Eye (tissue), 1 donor: ENCODE measurements around the gene ACE.
A peak's percentile ranks its signal among the peaks of the same experiment; 100 is the strongest.

Source experiments
- DNase-seq: peaks from one replicate; pipeline ENCODE4 v3.0.0-alpha.2; 2015

The ACE gene

DNA sequence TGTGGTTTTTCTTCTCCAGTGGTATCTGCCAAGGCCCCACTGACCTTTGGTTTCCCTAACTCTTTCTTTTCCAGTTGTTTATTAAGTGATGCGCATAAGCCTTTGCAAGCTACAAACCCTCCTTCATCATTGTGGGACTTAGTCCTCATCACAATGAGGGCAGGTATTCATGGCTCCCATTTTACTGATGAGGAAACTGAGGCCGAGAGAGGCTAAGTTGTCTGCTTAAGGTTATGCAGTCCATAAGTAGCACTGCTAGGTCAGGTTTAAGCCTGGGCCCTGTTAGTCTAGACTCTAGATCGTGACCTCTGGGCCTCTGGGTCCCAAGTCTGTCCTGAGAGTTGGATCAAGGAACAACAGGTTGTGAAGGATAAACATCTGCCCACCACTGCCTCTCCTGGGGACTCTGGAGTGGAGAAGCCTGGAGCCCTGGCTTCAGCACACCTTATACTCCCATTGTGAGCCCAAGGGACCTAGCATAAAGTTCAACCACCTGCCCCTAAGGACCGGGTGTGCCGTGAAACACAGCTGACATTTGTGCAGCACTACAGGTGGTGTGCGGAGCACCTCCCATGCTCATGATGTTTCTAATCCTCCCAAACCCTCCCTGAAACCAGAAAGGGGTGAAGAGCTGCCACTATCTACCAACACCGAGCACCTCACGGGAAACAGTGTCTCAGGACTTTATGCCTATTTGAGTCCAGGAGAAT, 41.1 kb downstream of the ACE start:
- no peak for DNase-seq

DNA sequence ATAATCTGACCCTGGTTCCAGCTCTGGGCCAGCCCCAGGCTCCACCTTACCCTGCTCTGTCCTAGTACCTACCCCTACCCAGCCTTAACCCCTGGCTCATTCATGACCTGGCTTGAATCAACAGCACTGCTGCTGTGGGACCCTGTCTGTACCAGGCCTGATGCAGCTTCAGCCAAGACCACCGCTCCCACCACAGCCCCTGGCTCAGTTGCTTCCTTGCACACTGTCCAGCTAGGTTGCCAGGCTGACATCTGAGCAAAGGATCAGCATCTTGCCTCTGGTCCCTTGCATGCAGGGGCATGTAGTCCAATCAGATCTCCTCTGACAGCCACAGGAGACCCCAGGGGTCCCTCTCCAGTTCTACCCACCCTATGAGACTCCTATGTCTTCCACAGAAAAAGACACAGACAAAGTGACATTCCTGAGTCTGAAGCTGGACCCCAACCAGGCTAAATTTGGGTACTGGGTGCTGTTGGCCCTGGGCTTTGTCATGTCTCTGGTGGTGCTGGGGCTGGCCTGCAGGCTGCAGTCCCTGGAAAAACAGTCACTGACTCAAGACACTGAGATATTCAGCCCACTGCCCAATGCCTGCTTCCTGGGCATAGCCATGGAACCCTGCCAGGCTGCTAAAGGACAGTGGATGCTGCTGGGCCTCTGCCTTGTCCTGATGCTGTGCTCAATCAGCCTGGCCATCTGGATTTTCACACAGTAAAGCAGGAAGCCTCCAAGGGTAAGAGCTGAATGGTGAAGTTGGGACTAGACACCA, 42.4 kb downstream of the ACE start:
- DNase-seq: no peak

DNA sequence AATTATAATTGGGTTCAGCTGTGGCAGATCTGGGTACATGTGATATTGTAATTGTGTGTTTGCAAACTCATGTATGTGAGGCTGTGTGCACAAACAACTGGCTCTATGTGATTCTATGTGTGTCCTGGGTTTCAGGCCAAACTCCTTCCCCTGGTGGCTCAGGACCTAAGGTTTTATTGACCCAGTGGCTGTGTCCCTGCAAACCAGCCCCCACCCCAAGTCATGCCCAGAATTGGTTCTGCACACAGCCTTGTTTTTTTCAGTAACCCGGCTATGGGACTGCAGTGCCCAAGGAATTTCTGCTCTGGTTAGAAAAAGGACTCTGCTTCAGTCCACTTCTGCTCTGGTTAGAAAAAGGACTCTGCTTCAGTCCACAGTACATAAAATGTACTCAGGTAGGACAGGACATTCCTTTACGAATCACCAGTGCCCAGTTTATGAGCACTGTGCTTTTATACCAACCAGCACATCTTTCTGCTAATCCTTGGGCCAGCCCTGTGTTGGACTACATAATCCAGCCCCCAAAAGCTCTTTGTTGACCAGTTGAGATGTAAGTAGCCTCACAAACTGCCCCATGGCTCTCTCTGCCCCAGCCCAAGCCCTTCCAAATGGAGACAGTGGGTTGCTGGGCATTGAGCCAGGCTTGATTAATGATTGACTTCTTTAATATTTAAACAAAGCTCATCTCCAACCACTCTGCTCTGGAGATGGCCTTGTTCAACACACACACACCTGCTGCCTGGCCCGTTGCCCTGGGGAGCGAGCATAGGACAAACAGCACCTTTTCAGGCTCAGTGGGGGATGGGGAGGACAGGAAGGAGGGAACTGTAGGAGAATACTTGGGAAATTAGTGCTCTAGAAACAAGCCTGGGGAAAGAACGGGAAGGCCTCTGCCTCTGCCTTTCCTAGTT, 43.4 kb downstream of the ACE start:
- peak; percentile 64 for DNase-seq

DNA sequence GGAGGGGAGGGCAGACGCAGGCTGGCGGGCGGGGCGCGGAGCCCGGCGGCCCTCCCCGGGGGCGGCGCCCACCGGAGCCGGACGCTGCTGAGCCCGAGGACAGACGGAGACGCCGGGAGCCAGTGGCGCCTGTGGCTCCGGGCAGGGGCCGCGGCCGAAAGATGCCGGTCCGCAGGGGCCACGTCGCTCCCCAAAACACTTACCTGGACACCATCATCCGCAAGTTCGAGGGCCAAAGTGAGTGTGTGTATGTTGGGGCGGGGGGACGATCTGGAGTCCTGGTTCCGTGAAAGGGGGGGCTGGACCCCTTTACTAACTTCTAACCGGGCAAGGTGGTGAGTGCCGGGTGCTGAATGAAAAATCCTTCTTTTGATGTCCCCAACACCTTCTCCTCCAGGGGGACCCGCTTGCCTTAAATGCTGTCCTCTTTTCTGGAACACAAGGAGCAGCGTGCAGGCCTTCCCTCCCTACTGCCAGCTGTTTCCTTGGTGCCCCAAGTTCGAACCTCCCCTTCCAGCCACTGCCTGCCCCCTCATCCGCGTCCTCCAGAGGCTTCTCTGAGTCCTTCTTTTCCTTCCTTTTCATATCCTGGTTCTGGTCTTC, 46.5 kb downstream of the ACE start, which contains the start of gene KCNH6:
Gene KCNH6, plus strand, starts transcription at position 106 of the 603 bp plus-strand sequence. Its CDS starts 56 bp downstream, at position 162.
- DNase-seq: peak; percentile 25

DNA sequence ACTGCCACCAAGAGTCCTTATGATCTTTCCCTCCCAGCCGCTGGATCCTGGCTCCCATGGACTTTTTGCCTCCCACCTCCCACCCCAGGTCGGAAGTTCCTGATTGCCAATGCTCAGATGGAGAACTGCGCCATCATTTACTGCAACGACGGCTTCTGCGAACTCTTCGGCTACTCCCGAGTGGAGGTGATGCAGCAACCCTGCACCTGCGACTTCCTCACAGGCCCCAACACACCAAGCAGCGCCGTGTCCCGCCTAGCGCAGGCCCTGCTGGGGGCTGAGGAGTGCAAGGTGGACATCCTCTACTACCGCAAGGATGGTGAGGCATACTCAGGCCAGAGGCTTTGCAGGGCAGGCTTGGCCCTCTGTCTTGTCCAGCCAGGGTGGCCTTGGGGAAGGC, 47.2 kb downstream of the ACE start:
- DNase-seq: no peak

DNA sequence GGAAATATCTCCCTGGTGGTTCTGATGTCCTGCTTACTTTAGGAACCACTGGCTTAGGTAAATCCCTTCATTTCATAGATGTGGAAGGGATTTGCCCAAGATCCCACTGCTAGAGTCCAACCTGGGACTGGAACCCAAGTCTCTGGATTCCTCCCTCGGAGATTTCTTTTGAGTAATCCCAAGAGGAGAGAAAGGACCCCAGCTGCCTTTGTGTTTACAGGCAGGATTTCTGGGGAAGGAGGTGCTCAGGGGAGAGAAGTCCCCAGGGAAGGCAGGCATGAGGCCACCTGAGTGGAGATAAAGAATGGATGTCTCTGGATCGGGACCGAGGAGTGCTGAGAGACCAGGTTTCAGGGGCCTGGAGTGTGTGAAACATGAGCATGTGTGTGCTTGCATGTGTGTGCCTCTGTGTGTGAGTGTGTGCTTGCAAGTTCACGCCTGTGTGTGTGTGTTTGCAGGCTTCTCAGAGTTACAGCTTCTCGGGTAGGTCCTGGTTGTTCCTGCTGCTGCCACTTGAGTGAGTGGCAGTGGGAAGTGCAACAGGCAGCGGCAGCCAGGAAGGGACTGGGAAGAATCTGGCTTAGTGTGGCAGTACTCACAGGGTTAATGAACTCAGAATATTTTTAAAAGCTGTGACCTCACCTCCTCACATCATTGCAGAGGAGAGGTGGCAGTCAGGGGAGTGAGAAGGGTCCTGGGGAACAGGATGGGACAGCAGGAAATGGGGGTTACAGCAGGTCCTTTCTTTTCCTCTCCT, 48.5 kb downstream of the ACE start:
- no peak for DNase-seq

DNA sequence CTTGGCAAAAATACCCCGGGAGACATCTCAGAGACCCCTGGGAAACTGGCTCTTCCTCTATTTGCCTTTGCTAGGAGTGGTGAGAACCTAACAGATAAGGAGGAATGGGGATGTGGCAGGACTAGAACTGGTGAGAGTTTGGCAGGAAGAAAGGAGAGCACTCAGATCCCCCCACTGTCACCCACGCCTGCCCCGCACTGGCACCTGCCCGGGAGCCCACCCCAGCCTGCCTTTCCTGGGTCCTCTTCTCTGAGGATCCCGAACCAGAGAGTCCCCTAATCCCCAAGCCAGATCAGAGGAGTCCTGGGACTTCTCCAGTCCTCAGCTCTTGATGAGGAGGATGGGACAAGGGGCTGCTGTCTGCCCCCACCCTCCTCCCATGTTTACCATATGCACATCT, 50.0 kb downstream of the ACE start:
- no peak for DNase-seq

DNA sequence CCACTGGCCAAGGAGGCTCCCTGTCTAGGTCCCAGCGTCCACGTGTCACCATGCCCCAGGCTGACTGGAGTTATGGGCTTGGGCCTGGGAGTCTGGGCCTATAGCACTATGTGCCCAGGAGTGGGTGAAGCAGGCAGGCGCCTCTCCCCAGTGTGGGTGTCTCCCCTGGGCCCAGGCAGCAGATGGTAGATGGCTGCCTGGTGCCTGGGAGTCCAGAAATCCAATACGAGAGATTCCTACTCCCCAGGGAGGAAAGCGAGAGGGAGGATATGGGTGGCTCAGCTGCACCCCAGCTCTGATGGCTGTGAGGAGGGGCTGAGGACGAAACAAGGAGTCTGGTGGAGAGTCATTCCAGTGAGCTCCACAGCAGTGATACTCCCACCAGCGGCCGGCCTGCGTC, 51.3 kb downstream of the ACE start:
- no peak for DNase-seq

DNA sequence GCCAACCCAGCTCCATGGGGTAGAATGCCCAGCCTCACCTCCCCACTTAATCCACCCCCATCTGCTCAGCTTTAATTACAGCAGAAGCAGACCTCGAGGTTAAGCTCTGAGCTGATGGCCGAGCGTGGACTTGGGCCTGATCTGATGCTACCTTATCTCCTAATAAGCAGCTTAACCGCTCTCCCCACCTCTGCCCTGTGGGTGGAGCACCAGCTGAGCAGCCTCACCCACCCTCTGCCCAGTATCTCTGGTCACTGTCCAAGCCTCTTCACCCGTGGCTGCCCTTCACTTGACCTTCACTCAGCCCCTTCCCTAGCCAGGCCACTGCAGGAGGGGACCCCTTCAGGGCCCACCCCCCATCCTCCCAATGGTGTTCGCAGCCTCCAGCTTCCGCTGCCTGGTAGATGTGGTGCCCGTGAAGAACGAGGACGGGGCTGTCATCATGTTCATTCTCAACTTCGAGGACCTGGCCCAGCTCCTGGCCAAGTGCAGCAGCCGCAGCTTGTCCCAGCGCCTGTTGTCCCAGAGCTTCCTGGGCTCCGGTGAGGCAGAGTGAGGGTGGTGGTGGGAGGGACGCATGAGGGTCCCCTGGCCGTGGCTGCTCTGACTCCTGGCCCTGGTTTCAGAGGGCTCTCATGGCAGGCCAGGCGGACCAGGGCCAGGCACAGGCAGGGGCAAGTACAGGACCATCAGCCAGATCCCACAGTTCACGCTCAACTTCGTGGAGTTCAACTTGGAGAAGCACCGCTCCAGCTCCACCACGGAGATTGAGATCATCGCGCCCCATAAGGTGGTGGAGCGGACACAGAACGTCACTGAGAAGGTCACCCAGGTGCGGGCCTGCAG, 53.1 kb downstream of the ACE start:
- no peak for DNase-seq

DNA sequence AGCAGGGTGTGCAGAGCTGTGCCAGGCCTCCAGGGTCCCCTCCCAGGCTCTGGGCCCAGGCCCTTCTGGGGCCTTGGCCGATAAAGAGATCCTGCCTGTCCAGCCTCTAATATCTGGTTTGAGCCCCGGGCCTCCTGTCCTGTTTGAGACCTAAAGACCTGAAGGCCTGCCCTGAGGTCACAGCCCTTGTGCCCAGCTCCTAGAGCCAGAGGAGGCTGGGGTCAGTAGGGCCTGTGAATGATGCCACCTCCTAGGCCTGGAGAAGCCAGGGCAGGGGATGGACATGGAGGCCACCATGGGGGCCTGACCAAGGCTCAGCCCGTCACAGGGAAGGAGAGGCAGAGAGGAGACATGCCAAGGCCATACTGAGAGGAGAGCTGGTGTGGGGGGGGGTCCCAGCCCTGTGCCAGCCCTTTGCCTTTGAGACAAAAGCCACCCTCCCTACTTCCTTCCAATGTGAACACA, 53.7 kb downstream of the ACE start:
- no peak for DNase-seq

DNA sequence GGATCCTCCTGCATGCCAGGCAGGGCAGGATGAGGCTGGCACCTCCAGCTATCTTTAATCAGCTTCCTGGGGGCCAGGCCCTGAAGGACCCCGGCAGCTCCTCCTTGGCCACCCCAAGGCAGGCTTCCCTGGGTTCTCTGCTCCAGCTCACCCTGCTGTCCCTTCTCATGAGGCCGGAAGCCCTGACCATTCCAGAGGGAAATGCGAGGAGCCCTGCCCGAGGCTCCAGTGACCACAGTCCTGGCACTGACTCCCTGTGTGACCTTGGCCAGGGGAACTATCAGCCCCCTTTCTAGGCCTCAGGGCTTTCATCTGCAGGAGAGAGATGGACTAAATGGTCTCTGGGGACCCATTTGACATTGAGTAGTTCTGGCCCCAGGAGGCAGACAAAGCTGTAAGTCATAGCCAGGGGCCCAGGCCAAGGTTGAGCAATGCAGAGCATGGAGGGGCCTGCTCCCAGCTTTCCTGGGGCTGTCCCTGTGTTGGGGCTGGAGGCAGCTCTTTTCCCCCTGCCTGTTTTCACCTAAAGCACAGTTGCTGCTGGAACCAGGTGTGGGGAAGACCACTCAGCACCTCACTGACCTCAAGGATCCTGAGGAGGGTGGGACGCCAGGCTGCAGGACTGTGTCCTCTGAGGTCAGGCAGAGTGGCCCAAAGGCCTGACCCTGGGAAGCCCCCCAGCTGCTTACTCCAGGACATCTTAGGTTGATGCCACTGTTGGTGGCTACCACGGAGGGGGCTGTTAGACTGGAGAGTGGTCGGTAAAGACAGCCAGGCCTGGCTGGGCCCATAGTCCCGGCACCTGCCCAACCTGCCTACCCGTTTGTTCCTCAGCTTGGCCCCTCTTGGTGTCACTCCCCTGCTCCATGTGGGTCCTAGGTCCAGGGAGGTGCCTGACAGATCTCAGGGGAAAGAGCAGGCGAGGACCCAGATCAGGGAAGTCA, 54.4 kb downstream of the ACE start:
- DNase-seq: no peak

DNA sequence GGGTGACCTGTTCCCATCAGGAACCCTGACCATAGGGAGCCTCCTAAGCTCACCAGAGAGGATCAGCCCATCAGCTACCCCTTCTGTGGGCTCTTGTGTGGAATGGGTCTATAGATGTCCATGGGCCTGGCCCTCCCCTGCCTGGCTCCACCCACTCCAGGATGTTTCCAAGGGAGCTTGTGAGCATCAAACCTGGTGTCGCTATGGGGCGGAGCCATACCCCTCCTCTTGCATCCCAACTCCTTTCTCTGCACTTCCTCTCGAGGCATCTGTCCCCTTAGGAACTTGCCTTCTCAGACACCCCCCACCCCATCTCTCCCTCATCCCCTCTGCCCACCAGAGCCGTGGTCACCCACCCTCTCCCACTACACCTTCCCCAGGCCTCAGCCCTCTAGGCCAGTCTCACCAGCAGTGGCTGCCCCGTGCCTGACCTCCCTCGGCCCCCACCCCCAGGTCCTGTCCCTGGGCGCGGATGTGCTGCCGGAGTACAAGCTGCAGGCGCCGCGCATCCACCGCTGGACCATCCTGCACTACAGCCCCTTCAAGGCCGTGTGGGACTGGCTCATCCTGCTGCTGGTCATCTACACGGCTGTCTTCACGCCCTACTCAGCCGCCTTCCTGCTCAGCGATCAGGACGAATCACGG, 56.7 kb downstream of the ACE start:
- no peak for DNase-seq

DNA sequence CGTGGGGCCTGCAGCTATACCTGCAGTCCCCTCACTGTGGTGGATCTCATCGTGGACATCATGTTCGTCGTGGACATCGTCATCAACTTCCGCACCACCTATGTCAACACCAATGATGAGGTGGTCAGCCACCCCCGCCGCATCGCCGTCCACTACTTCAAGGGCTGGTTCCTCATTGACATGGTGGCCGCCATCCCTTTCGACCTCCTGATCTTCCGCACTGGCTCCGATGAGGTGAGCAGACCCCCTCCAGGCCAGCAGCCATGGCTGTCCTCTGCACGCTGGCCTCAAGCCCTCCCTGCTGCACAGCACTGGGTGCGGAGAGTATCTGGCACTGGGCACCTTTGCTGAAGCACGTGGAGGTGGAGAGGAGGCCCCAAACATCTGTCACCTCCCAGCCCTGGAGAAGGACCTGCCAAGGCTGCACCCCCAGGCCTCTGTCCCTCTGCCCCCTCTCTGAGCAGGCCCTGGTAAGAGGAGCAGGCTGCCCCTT, 57.3 kb downstream of the ACE start:
- DNase-seq: no peak

DNA sequence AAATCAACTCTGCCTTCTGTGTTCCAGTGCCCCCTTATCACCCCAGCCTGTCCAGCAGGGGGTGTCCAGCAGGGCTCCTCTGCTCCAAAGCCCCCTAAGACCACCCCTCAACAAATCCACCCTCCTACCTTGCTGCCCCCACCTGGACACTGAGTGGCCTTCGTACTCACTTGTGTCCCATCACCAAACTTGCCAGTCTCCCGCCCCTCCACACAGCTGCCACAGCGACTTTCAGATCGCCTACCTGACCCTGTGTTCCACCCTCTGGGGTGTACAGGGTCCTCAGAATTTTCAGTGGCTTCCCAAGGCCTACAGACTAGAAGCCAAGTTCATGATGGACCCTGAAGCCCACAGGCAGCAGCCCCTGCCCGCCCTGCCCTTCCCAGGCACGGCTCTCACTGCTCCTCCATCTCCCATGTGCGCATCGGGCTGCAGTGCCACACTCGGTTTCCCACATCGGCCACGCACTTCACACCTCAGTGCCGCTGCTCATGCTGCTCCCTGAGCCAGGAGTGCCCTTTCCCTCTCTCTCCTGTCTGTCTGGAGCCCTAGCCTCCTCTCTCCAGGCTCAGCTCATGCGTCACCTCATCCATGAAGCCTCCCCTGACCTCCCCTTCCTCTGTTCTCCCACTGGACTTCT, 58.1 kb downstream of the ACE start:
- DNase-seq: no peak

DNA sequence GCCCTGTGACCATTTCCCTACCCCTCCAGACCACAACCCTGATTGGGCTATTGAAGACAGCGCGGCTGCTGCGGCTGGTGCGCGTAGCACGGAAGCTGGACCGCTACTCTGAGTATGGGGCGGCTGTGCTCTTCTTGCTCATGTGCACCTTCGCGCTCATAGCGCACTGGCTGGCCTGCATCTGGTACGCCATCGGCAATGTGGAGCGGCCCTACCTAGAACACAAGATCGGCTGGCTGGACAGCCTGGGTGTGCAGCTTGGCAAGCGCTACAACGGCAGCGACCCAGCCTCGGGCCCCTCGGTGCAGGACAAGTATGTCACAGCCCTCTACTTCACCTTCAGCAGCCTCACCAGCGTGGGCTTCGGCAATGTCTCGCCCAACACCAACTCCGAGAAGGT, 58.8 kb downstream of the ACE start:
- no peak for DNase-seq

DNA sequence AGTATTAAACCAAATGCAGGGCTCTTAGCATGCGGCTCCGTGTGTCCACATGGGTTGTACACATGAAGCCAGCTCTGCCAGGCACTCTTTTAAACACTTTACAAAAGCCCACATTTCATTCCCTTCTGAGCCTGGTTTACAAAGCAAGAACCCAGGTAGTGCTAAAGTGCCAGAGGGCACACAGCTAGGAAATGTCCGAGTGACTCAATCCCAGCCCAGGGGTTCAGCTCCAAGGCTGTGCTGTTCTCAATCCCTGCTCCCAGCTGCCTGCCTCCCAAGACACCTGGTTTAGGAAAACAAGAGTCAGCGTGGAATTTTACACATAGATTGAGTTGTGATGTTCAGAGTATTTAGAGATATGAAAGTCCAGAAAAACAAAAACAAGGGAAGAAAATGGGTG, 60.1 kb downstream of the ACE start:
- DNase-seq: no peak

DNA sequence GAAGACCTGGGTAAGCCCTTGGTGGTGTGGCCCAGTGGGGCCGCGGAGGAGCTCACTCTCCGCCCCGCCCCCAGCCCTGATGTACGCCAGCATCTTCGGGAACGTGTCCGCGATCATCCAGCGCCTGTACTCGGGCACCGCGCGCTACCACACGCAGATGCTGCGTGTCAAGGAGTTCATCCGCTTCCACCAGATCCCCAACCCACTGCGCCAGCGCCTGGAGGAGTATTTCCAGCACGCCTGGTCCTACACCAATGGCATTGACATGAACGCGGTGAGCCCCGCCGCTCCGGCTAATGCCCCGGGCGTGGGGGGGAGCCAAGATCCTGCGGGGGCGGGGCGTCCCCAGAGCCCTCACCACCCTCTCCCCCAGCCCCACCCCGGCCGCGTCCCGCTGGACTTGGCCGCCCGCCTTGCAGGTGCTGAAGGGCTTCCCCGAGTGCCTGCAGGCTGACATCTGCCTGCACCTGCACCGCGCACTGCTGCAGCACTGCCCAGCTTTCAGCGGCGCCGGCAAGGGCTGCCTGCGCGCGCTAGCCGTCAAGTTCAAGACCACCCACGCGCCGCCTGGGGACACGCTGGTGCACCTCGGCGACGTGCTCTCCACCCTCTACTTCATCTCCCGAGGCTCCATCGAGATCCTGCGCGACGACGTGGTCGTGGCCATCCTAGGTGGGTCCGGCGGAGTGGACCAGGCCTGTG, 61.3 kb downstream of the ACE start:
- DNase-seq: peak; percentile 63
